HepG2 (cell line): ENCODE measurements around the gene OPRL1. TPM values are rescaled to one million over a fixed set of nuclear protein-coding genes. Genes with fewer than 3 reads are reported as not detected.

Experiments
- ATAD3A ChIP-seq: sonication (generic); formaldehyde crosslinking; IDR thresholded peaks from 2 replicates; pipeline ENCODE4 v1.4.0; 2020; ENCODE audit warnings: missing genetic modification reagents
- CCDC6 ChIP-seq: sonication (generic); formaldehyde crosslinking; IDR thresholded peaks from 2 replicates; pipeline ENCODE4 v1.8.1; 2022; ENCODE audit warnings: mild to moderate bottlenecking, missing genetic modification reagents, moderate library complexity
- CENPT ChIP-seq: sonication (generic); formaldehyde crosslinking; IDR thresholded peaks from 2 replicates; pipeline ENCODE4 v1.8.0; 2022; ENCODE audit warnings: low read depth, mild to moderate bottlenecking, moderate library complexity, missing genetic modification reagents
- CREB1 ChIP-seq, 2 experiments: fragments of 450-650 bp in 1 of 2; IDR thresholded peaks; 2 replicates each; pipeline ENCODE4 v1.6.1; 2016 to 2017; ENCODE audit warnings: control low read depth in 1 of 2, mild to moderate bottlenecking in 1 of 2, missing compliant biosample characterization in 1 of 2, missing genetic modification characterization in 1 of 2
- HDAC2 ChIP-seq: sonication (generic); formaldehyde crosslinking; IDR thresholded peaks from 2 replicates; pipeline ENCODE4 v1.4.0; 2020; ENCODE audit warnings: missing genetic modification reagents
- HOXA5 ChIP-seq: sonication (generic); formaldehyde crosslinking; IDR thresholded peaks from 2 replicates; pipeline ENCODE4 v1.4.0; 2020; ENCODE audit warnings: missing genetic modification reagents
- KAT2B ChIP-seq: fragments of 150-350 bp; IDR thresholded peaks from 2 replicates; pipeline ENCODE4 v1.6.1; 2014; ENCODE audit warnings: low read depth, low read length, borderline replicate concordance
- PHF20 ChIP-seq: sonication (generic); formaldehyde crosslinking; IDR thresholded peaks from 2 replicates; pipeline ENCODE4 v1.5.0; 2020; ENCODE audit warnings: mild to moderate bottlenecking, missing genetic modification reagents
- PTBP1 ChIP-seq: fragments of 200-400 bp; formaldehyde crosslinking; IDR thresholded peaks from 2 replicates; pipeline ENCODE4 v1.6.1; 2018; ENCODE audit warnings: low read length, low read depth; ENCODE audit not compliant: poor library complexity, severe bottlenecking
- ZFP1 ChIP-seq: IDR thresholded peaks from 2 replicates; pipeline ENCODE4 v1.6.1; 2016
- ZKSCAN8 ChIP-seq: IDR thresholded peaks from 2 replicates; pipeline ENCODE4 v1.6.1; 2016; ENCODE audit warnings: borderline replicate concordance, missing genetic modification reagents, missing compliant biosample characterization
- ZNF234 ChIP-seq: sonication (generic); formaldehyde crosslinking; conservative IDR thresholded peaks from 2 replicates; pipeline ENCODE4 v1.5.1; 2020; ENCODE audit warnings: mild to moderate bottlenecking, missing genetic modification reagents
- ZNF253 ChIP-seq: sonication (generic); formaldehyde crosslinking; IDR thresholded peaks from 2 replicates; pipeline ENCODE4 v1.8.0; 2022; ENCODE audit warnings: mild to moderate bottlenecking, missing genetic modification reagents, borderline replicate concordance
- ZNF263 ChIP-seq: sonication (generic); formaldehyde crosslinking; IDR thresholded peaks from 2 replicates; pipeline ENCODE4 v1.4.0; 2020; ENCODE audit warnings: missing genetic modification reagents
- ZNF564 ChIP-seq: sonication (generic); formaldehyde crosslinking; IDR thresholded peaks from 2 replicates; pipeline ENCODE4 v1.8.1; 2023; ENCODE audit warnings: mild to moderate bottlenecking, missing genetic modification reagents
- ZNF678 ChIP-seq: sonication (generic); formaldehyde crosslinking; IDR thresholded peaks from 2 replicates; pipeline ENCODE4 v1.4.0; 2020; ENCODE audit warnings: mild to moderate bottlenecking, missing genetic modification reagents
- ZNF780A ChIP-seq: sonication (generic); formaldehyde crosslinking; IDR thresholded peaks from 2 replicates; pipeline ENCODE4 v1.8.0; 2022; ENCODE audit warnings: mild to moderate bottlenecking, missing genetic modification reagents, moderate library complexity
- ZNF781 ChIP-seq: sonication (generic); formaldehyde crosslinking; IDR thresholded peaks from 2 replicates; pipeline ENCODE4 v1.5.1; 2020; ENCODE audit warnings: borderline replicate concordance, mild to moderate bottlenecking, missing genetic modification reagents; ENCODE audit errors: not compliant biosample characterization
- polyA plus RNA-seq, 8 experiments: library from polyadenylated mRNA; depleted of rRNA in 3 of 8; stranded (reverse) in 7 of 8; unstranded in 1 of 8; fragments of >200 nt; fragmentation: Illumina TruSeq in 4 of 8; extraction: Trizol in 4 of 8; gene quantifications; 2 replicates each; pipeline versions ENCODE4 v1.2.1 to v1.2.3, GENCODE V29; 2011 to 2016; ENCODE audit warnings: low read depth in 4 of 8, missing spikeins in 1 of 8, mixed read lengths in 1 of 8; ENCODE audit not compliant: insufficient read depth in 1 of 8
- total RNA-seq, 5 experiments: library from RNA; depleted of rRNA; stranded (reverse); fragments of >200 nt; fragmentation: Illumina TruSeq; extraction: Trizol; gene quantifications; 2 replicates each; pipeline ENCODE4 v1.2.3, GENCODE V29; 2016; ENCODE audit warnings: low read depth in 1 of 5
- TF ChIP-seq, protein P1 (sequence below): sonication (generic); formaldehyde crosslinking; IDR thresholded peaks from 2 replicates; pipeline ENCODE4 v1.8.1; 2023; ENCODE audit warnings: mild to moderate bottlenecking, moderate library complexity, missing genetic modification reagents
- TF ChIP-seq, protein P2 (sequence below): sonication (generic); formaldehyde crosslinking; conservative IDR thresholded peaks from 2 replicates; pipeline ENCODE4 v1.8.0; 2022; ENCODE audit warnings: mild to moderate bottlenecking, moderate library complexity, missing genetic modification reagents
- TF ChIP-seq, protein P3 (sequence below): IDR thresholded peaks from 2 replicates; pipeline ENCODE4 v1.6.1; 2016; ENCODE audit warnings: mild to moderate bottlenecking, missing biosample characterization, missing genetic modification reagents
- TF ChIP-seq, protein P4 (sequence below): sonication (generic); formaldehyde crosslinking; IDR thresholded peaks from 2 replicates; pipeline ENCODE4 v1.4.0; 2020; ENCODE audit warnings: missing genetic modification reagents

OPRL1 gene
- total and polyA plus RNA-seq, 2 of the 13 experiments (the other 11 are each of a cell fraction or from before 2014, with no cell fraction given): 0.35 to 0.71 TPM

DNA sequence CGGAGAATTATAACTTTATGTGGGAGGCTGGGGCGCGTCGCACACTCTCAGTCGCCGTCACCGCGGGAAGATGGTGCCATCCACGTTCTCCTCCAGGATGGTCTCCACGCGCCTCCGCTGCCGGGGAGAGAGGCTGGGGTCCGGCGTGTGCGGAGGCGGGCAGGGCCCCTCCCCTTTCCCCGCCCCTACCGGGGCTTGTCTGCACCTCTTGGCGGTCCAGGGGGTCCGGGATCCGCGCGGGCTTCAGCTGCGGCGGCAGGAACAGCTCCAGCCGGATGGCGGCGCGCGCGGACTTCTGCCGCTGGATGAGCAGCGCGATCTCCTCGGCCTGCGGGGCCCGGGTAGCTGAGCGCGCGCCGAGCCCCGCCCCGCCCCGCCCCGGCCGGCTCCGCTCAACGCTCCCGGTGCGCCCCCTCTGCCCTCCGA, 3.5 kb downstream of the OPRL1 start (continued):
- peak; percentile 58; the same call in 1 of the 2 replicates for TF ChIP-seq HDAC2 (CRISPR knock-in tag)
- no peak for TF ChIP-seq ZNF780A (CRISPR knock-in tag)
- TF ChIP-seq PTBP1: no peak
- no peak for TF ChIP-seq ZFP1 (CRISPR knock-in tag)
- TF ChIP-seq PHF20 (CRISPR knock-in tag): no peak
- TF ChIP-seq KAT2B: no peak
- TF ChIP-seq HOXA5 (CRISPR knock-in tag): no peak
- no peak for TF ChIP-seq ZNF253 (CRISPR knock-in tag)
- TF ChIP-seq ZNF234 (CRISPR knock-in tag): no peak
- TF ChIP-seq, protein P1, sequence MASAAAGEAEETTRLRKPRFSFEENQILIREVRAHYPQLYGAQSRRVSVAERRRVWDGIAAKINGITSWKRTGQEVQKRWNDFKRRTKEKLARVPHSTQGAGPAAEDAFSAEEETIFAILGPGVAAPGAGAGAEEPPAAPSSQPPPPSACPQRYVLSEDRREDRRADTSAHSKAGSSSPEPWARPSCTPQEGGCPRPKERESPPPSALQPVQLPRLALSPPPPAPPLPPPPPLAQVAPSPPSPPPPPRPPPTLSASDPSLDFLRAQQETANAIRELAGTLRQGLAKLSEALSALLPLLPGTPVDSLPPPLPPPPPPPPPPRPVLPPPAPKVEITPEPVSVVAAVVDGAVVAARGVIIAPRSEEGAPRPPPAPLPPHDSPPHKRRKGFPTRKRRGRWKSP: no peak
- no peak; the same call in 1 of the 2 replicates for TF ChIP-seq ZNF263 (CRISPR knock-in tag)
- TF ChIP-seq, protein P2, sequence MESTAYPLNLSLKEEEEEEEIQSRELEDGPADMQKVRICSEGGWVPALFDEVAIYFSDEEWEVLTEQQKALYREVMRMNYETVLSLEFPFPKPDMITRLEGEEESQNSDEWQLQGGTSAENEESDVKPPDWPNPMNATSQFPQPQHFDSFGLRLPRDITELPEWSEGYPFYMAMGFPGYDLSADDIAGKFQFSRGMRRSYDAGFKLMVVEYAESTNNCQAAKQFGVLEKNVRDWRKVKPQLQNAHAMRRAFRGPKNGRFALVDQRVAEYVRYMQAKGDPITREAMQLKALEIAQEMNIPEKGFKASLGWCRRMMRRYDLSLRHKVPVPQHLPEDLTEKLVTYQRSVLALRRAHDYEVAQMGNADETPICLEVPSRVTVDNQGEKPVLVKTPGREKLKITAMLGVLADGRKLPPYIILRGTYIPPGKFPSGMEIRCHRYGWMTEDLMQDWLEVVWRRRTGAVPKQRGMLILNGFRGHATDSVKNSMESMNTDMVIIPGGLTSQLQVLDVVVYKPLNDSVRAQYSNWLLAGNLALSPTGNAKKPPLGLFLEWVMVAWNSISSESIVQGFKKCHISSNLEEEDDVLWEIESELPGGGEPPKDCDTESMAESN: no peak
- TF ChIP-seq ZNF678 (CRISPR knock-in tag): no peak
- TF ChIP-seq, protein P3, sequence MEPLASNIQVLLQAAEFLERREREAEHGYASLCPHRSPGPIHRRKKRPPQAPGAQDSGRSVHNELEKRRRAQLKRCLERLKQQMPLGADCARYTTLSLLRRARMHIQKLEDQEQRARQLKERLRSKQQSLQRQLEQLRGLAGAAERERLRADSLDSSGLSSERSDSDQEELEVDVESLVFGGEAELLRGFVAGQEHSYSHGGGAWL (CRISPR knock-in tag): no peak; the same call in 1 of the 2 replicates
- no peak for TF ChIP-seq ATAD3A (CRISPR knock-in tag)
- TF ChIP-seq ZNF781 (CRISPR knock-in tag): no peak
- TF ChIP-seq ZKSCAN8 (CRISPR knock-in tag): no peak
- no peak; the same call in 1 of the 2 replicates for TF ChIP-seq ZNF564 (CRISPR knock-in tag)
- TF ChIP-seq, protein P4, sequence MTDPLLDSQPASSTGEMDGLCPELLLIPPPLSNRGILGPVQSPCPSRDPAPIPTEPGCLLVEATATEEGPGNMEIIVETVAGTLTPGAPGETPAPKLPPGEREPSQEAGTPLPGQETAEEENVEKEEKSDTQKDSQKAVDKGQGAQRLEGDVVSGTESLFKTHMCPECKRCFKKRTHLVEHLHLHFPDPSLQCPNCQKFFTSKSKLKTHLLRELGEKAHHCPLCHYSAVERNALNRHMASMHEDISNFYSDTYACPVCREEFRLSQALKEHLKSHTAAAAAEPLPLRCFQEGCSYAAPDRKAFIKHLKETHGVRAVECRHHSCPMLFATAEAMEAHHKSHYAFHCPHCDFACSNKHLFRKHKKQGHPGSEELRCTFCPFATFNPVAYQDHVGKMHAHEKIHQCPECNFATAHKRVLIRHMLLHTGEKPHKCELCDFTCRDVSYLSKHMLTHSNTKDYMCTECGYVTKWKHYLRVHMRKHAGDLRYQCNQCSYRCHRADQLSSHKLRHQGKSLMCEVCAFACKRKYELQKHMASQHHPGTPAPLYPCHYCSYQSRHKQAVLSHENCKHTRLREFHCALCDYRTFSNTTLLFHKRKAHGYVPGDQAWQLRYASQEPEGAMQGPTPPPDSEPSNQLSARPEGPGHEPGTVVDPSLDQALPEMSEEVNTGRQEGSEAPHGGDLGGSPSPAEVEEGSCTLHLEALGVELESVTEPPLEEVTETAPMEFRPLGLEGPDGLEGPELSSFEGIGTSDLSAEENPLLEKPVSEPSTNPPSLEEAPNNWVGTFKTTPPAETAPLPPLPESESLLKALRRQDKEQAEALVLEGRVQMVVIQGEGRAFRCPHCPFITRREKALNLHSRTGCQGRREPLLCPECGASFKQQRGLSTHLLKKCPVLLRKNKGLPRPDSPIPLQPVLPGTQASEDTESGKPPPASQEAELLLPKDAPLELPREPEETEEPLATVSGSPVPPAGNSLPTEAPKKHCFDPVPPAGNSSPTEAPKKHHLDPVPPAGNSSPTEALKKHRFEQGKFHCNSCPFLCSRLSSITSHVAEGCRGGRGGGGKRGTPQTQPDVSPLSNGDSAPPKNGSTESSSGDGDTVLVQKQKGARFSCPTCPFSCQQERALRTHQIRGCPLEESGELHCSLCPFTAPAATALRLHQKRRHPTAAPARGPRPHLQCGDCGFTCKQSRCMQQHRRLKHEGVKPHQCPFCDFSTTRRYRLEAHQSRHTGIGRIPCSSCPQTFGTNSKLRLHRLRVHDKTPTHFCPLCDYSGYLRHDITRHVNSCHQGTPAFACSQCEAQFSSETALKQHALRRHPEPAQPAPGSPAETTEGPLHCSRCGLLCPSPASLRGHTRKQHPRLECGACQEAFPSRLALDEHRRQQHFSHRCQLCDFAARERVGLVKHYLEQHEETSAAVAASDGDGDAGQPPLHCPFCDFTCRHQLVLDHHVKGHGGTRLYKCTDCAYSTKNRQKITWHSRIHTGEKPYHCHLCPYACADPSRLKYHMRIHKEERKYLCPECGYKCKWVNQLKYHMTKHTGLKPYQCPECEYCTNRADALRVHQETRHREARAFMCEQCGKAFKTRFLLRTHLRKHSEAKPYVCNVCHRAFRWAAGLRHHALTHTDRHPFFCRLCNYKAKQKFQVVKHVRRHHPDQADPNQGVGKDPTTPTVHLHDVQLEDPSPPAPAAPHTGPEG: peak; percentile 26; the same call in 1 of the 2 replicates
- TF ChIP-seq CREB1 (IDR thresholded peaks at IDR 0.05): no peak
- TF ChIP-seq CREB1 (CRISPR knock-in tag; IDR thresholded peaks at IDR 0.05): no peak
- no peak for TF ChIP-seq CENPT (CRISPR knock-in tag)
- TF ChIP-seq CCDC6: no peak
